Epithelial cell of esophagus (primary cell): ENCODE data around the gene ATRAID.
A peak's percentile ranks its signal among the peaks of the same experiment; 100 is the strongest.

Experiments
- DNase-seq: peaks from one replicate; pipeline ENCODE4 v3.0.0; 2010; ENCODE audit warnings: low read depth
- H3K4me3 ChIP-seq: 2 replicates; pipeline ENCODE4 v1.5.1; 2011; ENCODE audit warnings: mild to moderate bottlenecking, low read length, control low read depth
- CTCF ChIP-seq: IDR thresholded peaks from 2 replicates; pipeline ENCODE4 v1.5.1; 2011; ENCODE audit warnings: low read depth, mild to moderate bottlenecking, low read length, control low read depth, inconsistent platforms; ENCODE audit not compliant: insufficient read depth; ENCODE audit errors: missing control alignments

ATRAID gene

GRCh38 chr2:27211943-27212625 is at the start of gene ATRAID, which contains the start of gene SLC5A6:
Gene ATRAID, plus strand, starts transcription at chr2:27212041. Its CDS starts 328 bp downstream, at chr2:27212369.
Gene SLC5A6, minus strand, starts transcription at chr2:27212268. Its CDS starts 4,618 bp downstream, at chr2:27207650.
- peak; percentile 90 for DNase-seq
- TF ChIP-seq CTCF = no peak
- peak within 1 kb of the TSS; percentile 85 for H3K4me3 ChIP-seq

- TF ChIP-seq CTCF = no peak
- no peak overlapping the region for H3K4me3 ChIP-seq
- no peak for DNase-seq
Measured at GRCh38 chr2:27162151-27163121, 49.4 kb upstream of the ATRAID start.

- no peak for TF ChIP-seq CTCF
- DNase-seq = no peak
Measured at GRCh38 chr2:27164960-27165763, 46.7 kb upstream of the ATRAID start.

GRCh38 chr2:27170581-27171337 is 41.1 kb upstream of the ATRAID start:
- no peak for DNase-seq
- no peak overlapping the region for H3K4me3 ChIP-seq
- TF ChIP-seq CTCF = no peak

More at GRCh38 chr2:27164960-27165763, 46.7 kb upstream of the ATRAID start:
- H3K4me3 ChIP-seq = no peak overlapping the region

GRCh38 chr2:27171351-27171848 is 40.4 kb upstream of the ATRAID start:
- TF ChIP-seq CTCF = no peak
- DNase-seq = no peak

GRCh38 chr2:27174638-27175037 is 37.2 kb upstream of the ATRAID start:
- no peak for TF ChIP-seq CTCF
- no peak for DNase-seq
- no peak overlapping the region for H3K4me3 ChIP-seq

More at GRCh38 chr2:27171351-27171848, 40.4 kb upstream of the ATRAID start:
- H3K4me3 ChIP-seq = no peak overlapping the region
